ENCODE results near the gene SPOP.

The SPOP gene

DNA sequence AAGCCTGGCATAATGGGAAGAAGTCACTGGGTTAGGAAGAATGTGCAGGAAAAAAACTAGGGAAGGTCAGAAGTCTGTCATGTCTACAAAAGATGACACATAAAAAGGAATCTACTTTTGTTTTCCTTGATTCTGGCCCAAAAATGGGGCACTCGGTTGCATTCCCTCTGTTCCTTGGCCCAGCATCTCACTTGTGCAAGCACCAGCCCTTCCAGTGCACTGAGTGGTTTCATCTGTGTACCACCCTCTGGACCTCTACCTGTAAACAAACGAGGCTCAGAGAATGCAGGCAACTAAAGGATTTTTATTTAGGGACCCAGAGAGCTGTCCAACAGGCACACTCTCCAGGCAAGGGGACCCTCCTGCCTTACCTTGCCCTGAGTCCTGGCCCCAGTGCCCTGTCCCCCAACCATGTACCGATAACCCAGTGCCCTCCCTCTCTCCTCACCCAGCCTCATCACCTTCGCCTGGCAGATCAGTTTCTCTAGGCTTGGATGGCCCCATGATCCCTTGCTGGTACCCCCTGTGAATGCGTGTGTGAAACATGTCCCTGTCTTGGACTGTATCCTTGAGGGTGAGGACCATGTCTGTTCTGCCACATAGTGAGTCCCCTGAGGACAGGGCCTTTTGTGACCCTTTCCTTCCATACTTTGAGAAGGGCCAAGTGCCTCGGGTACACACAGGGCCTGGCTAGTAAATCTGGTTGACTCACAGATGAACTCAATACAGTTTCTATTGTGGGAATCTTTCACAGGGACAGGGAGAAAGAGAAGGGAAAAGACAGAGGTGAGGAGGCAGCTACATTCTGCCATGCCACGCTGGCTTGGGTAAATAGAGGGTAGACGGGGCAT, 88.9 kb downstream of the SPOP start:
- DNase-seq (ENCODE audit: low read depth in 2 of 3, low spot score in 1 of 3): no peak

DNA sequence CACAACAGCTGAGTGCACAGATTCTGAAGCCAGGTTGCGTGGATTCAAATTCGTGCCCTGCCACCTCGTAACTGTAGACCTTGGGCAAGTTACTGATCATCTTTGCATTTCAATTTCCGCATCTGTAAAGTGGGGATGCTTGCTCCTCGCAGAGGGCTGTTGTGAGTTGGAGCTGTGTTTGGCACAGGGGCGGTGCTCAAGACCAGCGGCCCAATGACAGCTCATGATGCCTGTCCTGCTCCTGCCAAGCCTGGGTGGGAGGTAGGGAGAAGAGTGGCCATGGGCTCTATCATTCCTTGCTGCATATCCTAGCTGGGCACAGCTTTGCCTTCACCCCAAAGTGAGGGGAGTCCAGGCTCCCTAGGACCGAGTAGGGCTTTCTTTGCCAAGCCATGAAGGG, 89.6 kb downstream of the SPOP start:
- no peak for DNase-seq (ENCODE audit: low read depth in 2 of 3, low spot score in 1 of 3)

DNA sequence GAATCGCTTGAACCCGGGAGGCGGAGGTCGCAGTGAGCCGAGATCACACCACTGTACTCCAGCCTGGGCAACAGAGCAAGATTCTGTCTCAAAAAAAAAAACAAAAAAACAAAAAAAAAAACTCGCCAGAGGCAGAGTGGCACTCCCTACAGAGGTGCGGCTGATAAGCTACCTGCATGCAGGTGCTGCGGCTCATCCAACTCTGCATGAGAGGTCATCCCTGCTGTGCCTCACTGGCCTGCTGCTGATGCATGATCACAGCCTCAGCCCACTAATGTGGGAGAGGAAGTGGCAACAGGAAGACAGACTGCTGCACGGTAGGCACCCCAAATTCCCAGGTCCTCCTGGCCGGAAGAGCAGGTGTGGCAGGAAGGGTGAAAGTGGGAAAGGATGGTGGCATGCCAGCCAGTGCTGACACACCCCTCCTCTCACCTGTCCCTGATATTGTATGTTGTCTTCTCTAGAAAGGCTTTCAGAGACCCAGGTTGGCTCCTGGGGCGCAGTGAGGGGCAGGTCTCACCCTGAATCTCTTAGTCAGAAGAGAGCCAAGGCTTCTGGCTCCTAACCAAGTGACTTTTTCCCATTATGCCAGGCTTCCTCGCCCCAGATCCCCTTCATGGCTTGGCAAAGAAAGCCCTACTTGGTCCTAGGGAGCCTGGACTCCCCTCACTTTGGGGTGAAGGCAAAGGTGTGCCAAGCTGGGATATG, 90.4 kb downstream of the SPOP start:
- no peak for DNase-seq (ENCODE audit: low read depth in 2 of 3, low spot score in 1 of 3)

DNA sequence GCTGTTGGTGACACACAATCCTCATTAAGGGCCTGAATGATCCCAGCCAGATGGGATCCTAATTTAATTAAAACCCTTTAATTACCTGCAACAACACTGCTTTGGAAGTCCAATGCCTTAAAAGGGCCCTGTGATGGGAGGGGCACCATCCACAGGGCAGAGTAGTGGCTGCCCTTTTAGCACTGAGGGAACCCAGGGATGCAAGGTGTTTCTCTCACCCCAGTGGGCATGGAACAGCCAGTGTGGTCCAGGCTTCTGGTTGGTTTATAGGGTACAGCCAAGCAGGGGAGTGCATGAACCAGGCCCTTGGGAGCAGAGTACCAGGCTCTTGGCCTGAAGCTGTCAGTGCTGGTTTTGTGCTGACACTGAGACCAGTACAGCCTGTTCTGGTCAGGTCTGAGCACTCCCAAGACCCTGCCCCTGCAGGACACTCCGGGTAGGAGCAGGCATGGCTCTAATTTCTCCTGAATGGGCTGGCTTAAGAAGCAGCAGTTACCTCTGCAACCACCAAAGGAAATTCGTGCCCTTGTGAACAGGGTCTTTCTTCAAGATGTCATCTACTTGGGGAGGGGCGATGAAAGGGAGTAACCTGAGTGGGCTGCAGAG, 92.4 kb downstream of the SPOP start:
- no peak for DNase-seq (ENCODE audit: low read depth in 2 of 3, low spot score in 1 of 3)

DNA sequence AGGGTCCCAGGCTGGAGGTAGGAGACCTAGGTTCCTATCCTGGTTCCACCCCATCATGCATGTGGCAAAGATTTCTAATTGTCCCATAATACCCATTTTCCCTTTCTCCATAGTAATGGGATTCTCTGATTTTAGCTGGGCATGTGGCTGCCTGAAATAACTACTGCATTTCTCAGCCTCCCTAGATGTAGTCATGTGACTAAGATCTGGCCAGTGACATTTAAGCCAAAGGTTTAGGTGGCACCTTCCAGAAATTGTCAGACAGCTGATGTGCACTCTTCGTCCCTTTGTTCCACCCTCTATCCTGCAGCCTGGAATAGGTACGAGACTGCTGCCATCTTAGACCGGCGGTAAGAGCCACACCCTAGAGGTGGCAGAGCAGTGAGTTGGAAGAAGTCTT, 94.0 kb downstream of the SPOP start:
- DNase-seq (ENCODE audit: low read depth in 2 of 3, low spot score in 1 of 3): no peak

DNA sequence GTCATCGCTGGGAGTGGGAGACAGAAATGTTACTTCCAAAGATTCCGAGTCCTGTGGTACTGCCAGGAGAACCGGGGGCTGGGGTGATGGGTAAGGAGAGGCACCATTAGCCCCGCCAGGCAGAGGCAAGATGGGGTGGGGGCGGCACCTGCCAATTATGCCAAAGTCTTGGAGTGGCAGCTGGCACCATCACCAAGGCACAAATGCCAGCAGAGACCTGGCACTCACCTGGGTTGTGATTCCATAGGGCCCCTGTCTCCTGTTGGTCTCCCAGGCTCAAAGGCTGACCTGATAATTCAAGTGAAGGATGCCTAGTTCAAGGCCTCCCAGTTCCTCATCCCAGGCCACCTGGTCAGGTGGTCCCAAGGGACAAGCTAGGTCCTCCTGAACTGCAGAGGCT, 94.7 kb downstream of the SPOP start:
- DNase-seq (ENCODE audit: low read depth in 2 of 3, low spot score in 1 of 3): no peak

DNA sequence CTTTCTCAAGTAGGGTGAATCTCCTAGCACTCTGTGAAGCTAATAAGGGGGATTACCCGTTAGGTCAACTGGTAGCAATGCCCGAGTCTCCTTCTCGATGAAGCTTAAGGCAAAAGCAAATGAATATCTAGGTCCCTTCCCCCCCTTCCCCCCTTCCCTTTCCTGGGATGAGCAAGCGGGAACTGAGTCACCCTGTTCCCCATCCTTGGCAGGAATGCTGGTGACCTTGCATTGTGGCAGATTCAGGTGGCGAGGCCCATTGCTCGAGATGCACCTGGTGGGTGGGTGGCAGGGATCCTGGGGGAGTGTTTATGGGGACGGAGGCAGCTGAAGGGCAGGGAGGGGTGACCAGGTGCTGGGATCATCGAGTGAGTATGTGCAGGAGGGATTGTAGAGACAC, 95.1 kb downstream of the SPOP start:
- DNase-seq (ENCODE audit: low read depth in 2 of 3, low spot score in 1 of 3): no peak

DNA sequence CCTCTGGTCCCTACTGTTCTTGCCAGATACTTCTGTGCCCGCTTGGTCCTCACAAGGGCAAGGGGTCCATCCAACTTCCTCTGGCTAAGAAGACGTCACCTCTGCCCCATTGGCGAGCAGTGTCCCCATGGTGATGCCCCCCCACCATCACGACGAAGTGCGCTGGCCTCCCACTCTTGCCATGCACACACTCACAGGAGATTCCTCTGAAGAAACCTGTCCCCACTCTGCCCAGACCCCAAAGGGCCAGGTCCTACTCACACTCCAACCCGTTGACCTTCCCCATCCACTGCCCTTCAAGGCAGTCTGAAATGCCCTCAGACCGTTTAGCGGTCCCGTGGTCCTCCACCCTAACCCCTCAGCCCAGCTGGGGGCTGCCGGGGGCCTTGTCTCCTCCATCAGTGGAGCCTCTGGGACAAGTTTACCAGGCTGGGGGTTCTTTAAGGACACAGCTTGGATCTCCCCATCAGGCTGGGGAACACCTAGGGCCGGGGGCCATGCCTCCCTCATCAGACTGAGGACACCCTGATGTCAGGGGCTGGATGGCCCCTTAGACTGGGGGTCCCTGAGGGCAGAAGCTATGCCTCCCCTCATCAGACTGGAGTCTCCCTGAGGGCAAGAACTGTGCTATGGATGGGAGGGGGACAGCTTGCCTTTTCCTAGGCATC, 95.7 kb downstream of the SPOP start:
- no peak for DNase-seq (ENCODE audit: low read depth in 2 of 3, low spot score in 1 of 3)

DNA sequence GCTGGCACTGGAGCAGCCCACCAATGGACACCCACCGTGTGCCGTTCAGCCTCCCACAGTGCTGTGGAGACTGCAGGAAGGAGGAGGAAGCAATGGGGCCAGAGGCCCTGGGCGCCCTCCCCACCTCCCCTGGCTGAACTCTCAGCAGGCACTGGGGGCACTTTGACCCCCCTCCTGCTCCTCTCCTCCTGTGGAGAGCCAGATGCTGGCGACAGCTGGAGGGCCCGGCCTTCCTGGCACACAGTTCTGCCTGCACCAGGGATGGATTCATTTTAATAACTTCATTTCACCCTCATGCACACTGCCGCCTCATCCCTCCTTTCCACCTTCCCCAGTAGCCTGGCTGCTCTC, 96.3 kb downstream of the SPOP start:
- DNase-seq (ENCODE audit: low read depth in 2 of 3, low spot score in 1 of 3): no peak

DNA sequence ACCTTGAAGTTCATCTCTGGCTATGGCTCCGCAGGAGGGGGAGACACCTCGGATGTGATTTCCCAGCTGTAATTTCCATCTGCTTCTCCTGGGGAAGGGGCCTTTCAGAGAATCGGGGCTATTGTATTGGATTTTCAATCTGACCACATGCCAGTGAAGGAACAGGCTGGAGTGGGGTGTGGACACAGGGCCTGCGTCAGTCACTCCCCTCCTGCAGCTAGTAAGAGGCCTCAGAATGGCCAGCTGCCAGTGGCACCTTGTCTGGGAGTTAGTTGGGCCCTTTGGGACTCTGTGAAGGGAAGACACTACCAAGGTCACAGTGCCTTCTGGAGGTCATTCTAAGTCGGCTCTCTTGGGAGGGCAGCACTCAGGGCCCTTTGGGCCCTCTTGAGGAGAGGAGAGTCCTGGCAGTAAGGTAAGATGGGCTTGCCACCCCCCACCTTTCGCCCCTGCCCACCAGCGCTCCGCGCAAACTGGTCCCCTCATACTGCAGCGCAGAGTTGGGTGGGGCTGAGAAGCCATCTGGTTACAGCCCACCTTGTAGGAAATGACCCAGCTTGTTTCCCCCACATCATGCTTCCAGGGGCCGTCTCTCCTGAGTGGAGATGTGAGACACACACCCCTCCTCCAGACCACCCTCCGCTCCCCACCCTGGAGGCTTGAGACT, 96.8 kb downstream of the SPOP start:
- DNase-seq (ENCODE audit: low read depth in 2 of 3, low spot score in 1 of 3): no peak

DNA sequence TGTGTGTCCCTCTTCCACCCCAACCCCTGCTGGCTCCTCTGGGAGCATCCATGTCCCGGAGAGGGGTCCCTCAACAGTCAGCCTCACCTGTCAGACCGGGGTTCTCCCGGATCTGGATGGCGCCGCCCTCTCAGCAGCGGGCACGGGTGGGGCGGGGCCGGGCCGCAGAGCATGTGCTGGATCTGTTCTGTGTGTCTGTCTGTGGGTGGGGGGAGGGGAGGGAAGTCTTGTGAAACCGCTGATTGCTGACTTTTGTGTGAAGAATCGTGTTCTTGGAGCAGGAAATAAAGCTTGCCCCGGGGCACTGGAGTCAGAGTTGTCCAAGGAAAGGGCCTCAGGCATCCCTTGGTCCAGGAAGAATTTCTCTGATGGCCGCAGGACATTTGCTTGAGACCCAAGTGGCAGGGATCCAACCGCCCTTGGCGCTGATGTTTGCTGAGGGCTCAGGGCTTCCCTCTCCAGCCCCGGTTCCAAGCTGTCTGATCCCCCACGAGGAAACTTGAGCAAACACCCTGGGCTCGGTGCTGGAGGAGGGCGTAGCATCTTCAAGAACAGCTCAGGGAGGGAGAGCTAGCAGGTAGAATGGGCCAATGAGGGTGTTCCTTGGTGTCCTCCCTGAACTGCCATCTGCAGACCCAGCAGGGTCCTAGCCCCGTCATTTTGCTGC, 97.7 kb downstream of the SPOP start:
- no peak for DNase-seq (ENCODE audit: low read depth in 2 of 3, low spot score in 1 of 3)

DNA sequence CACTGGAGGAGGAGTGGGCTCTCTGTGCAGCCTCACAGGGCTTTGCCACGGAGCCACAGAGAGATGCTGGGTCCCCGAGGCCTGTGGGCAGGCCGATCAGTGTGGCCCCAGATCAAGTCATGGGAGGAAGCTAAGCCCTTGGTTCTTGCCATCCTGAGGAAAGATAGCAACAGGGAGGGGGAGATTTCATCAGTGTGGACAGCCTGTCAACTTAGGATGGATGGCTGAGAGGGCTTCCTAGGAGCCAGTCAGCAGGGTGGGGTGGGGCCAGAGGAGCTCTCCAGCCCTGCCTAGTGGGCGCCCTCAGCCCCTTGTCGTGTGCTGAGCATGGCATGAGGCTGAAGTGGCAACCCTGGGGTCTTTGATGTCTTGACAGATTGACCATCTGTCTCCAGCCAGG, 98.4 kb downstream of the SPOP start:
- DNase-seq (ENCODE audit: low read depth in 2 of 3, low spot score in 1 of 3): no peak

DNA sequence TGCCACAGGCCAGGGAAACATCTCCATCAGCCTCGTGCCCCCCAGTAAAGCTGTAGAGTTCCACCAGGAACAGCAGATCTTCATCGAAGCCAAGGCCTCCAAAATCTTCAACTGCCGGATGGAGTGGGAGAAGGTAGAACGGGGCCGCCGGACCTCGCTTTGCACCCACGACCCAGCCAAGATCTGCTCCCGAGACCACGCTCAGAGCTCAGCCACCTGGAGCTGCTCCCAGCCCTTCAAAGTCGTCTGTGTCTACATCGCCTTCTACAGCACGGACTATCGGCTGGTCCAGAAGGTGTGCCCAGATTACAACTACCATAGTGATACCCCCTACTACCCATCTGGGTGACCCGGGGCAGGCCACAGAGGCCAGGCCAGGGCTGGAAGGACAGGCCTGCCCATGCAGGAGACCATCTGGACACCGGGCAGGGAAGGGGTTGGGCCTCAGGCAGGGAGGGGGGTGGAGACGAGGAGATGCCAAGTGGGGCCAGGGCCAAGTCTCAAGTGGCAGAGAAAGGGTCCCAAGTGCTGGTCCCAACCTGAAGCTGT, 98.9 kb downstream of the SPOP start:
- no peak for DNase-seq (ENCODE audit: low read depth in 2 of 3, low spot score in 1 of 3)

DNA sequence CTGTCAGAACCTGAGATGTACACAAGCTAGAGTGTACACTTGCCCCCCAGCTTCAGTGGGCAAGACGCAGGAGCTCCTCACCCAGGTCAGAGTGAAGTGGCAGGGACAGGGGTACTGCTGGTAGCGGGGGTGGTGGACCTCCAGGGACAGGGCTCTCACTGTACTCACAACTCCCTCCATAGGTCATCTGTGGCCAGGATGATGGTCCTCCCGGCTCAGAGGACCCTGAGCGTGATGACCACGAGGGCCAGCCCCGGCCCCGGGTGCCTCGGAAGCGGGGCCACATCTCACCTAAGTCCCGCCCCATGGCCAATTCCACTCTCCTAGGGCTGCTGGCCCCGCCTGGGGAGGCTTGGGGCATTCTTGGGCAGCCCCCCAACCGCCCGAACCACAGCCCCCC, 99.5 kb downstream of the SPOP start:
- DNase-seq (ENCODE audit: low read depth in 2 of 3, low spot score in 1 of 3): no peak

DNA sequence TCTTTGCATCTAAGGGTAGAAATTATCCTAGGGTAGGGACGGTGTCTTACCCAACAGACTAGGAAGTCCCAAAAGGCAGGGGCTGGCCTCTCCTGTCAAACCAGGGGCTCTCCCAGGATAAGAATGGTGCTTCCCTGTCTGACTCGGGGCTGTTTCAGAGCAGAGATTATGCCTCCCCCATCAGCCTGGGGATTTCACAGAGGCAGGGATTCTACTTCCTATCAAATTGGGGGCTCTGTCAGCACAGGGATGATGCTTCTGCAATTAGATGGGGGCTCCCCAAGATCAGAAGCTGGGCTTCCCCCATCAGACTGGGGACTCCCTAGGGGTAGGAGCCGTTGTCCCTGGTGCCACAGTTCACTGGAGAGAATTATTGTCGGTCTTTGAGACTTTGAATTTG, 99.9 kb downstream of the SPOP start:
- DNase-seq (ENCODE audit: low read depth in 2 of 3, low spot score in 1 of 3): no peak

DNA sequence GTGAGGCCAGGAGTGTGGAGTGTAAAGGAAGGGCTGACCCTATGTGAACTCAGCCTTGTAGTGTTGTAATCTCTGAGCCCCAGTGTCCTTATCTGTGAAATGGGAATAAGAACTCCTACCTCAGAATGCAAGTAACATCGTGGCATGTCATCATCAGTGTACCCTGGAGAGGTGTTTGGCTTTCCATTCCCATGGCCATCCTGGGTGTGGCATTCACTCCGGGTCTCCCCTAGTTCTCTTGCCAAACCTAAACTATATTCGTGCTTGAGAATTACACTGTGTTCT, 100.3 kb downstream of the SPOP start:
- DNase-seq (ENCODE audit: low read depth in 2 of 3, low spot score in 1 of 3): no peak

DNA sequence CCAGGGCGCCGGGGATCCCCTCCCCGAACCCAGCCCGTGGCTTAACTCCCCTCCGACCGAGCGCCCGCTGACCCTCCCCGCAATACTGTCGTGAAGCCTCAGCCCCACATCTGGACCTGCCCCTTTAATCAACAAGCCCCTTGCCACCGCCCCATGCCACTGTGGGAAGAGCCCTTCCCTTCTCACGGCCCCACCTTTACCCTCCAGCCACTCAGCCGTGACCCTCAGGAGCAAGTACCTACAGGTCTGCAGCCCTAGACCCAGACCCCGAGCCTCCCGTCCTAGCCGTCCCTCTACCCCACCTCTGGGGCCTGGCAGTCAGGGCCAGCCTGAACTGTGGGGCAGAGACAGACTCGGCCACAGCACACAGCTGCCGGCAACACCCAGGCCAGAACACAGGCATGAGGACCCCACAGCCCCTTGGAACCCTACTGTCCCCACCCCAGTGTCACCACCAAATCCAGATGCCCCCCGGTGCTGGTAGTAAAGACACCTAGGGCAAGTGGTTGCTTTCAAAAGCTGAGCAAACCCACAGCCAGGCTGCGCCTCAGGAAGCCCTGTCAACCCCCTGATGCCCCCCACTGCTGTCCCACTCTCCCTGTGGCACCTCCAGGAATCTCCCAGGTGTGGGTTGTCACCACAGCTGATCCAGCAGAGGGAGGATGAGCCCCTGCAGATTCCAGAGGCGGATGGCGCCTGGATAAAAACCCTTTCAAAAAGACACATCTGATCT, 100.8 kb downstream of the SPOP start:
- DNase-seq (ENCODE audit: low read depth in 2 of 3, low spot score in 1 of 3): no peak

DNA sequence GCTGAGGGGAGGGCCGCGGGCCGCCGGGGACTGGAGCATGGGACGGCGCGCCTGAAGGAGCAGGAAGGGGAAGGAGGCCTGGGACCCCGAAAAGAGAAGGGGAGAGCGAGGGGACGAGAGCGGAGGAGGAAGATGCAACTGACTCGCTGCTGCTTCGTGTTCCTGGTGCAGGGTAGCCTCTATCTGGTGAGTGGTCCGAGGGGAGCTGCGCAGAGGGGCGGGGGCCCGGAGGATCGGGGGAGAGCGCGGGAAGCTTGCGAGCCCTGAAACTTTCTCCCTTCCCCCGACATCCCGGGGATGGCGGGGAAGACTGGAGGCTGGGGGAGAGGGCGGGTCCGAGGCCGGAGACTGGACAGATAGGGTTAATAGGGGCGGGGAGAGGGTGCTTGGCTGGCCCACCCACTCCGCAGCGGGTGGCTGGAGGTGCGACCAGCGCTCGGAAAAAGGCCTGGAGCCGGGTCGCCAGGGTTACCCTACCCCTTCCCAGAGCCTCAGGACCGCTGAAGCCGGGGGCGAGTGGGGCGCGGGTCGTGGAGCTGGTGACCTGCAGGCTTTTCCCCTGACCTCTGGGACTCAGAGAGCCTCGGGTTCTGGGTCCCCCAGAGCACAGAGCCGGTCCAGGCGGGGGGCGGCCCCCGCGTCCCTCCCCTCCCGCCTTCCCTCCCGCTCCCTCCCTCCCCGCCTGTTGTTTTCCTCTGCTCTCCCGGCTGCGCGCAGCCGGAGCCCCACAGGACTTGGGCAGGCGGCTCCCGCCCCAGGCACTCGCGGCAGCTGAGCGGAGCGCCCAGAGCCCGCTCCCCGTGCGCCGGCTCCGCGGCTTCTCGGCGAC, 101.6 kb downstream of the SPOP start:
- no peak for DNase-seq (ENCODE audit: low read depth in 2 of 3, low spot score in 1 of 3)

DNA sequence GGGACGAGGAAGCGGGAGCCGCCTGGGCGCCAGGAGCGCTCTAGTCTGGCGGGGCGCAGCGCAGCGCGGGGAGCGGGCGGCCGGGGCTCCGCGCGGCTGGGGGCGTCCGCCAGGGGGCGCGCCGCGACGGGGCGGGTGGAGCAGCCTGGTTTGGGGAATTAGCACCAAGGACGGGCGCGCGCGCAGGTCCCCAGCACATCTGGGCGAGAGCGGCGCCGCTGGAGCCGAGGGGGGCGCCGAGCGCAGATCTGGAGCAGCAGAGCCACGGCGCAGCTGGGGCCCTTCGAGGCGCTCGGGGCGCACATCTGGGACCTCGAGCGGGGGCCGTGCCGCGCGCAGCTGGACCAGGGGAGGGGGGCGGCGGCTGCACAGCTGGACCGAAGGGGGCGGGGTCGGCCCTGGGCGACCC, 102.2 kb downstream of the SPOP start, which contains the start of gene NXPH3:
NXPH3 (plus strand) TSS at position 193 of the 409 bp plus-strand sequence. CDS start 349 bp downstream, outside the sequence.
- DNase-seq (ENCODE audit: low read depth in 2 of 3, low spot score in 1 of 3): peak; percentile 52 to 67 (median 63)

Data from stimulated activated CD4-positive, alpha-beta T cell treated with anti-CD3 and anti-CD28 coated beads, Interleukin-12 subunit alpha, Interleukin-12 subunit beta, amount 100 ng/mL, for 48 hours (primary cell).